ENCODE data around the gene LRR1. TPM values are rescaled to one million over a fixed set of nuclear protein-coding genes. Genes with fewer than 3 reads are reported as not detected.

LRR1 gene
- total and polyA plus RNA-seq, 2 of the 4 experiments (the other 2 are of a cell fraction): 11.6 to 20.8 TPM

GRCh38 chr14:49574038-49574437 lies 24.7 kb upstream of the LRR1 start:
- Histone ChIP-seq H3K4ac (ENCODE audit: low read depth, low read length) (no peak overlapping the region), H3K23ac (ENCODE audit: low read depth, low read length) (no peak overlapping the region), H4K20me1 (ENCODE audit: insufficient read depth, low read length) (0 out of 2 replicates have a peak, but pooled peaks cover 1% of the 10 kb centered on the region), H4K5ac (ENCODE audit: low read depth, low read length) (no peak overlapping the region), H3K18ac (ENCODE audit: low read depth, low read length) (no peak overlapping the region), H3K9ac (ENCODE audit: low read depth, low read length) (no peak overlapping the region), H4K8ac (ENCODE audit: low read depth in 2 of 2, low read length in 2 of 2) (no peak overlapping the region), H3K9me3 (ENCODE audit: control insufficient read depth, insufficient read depth, low read length) (no peaks in the 10 kb centered on the region), H2AK9ac (replicated peaks; ENCODE audit: low read depth, low read length, poor library complexity) (no peak overlapping the region), H3K14ac (replicated peaks; ENCODE audit: low read depth, low read length) (no peak overlapping the region), H3K27me3 (ENCODE audit: control insufficient read depth, insufficient read depth, low read length) (no peaks in the 10 kb centered on the region), H2BK15ac (ENCODE audit: low read depth, low read length) (no peak overlapping the region), H4K91ac (ENCODE audit: insufficient read depth, low read depth, low read length) (no peak overlapping the region), H3K9me1 (ENCODE audit: insufficient read depth, low read length) (no peaks in the 10 kb centered on the region), H2BK5ac (ENCODE audit: low read depth, low read length, poor library complexity, severe bottlenecking) (no peak overlapping the region), H3K4me3 (ENCODE audit: insufficient read depth, low read depth, low read length) (no peak overlapping the region), H3K36me3 (ENCODE audit: control insufficient read depth, insufficient read depth, low read length) (peaks cover 20% of the 10 kb centered on the region), H3K4me2 (ENCODE audit: low read depth, low read length) (no peak overlapping the region), H3K79me1 (ENCODE audit: low read depth in 1 of 2, low read length in 2 of 2) (peaks cover 0 to 11% of the 10 kb centered on the region in 2 experiments; a peak in 3 of 4 replicates), H3K27ac (ENCODE audit: insufficient read depth, low read length) (no peak overlapping the region), H2AK5ac (ENCODE audit: low read depth, low read length) (no peak overlapping the region), H3K56ac (ENCODE audit: extremely low read depth, insufficient read depth, low read length) (no peak overlapping the region), H2BK120ac (ENCODE audit: low read depth, low read length) (no peak overlapping the region), H3K4me1 (ENCODE audit: control insufficient read depth, insufficient read depth, low read length) (no peaks in the 10 kb centered on the region), H2AFZ (replicated peaks; ENCODE audit: low read length, poor library complexity) (no peak overlapping the region), H2BK20ac (ENCODE audit: low read depth, low read length) (no peak overlapping the region)
- in situ Hi-C loops (cut with MboI; ENCODE audit: low sequenced_read_pairs) (no loop called here), intact Hi-C loops (cut with micrococcal nuclease) (no loop called here), dilution Hi-C loops (cut with HindIII; ENCODE audit: low sequenced_read_pairs, unreplicated experiment) (no loop called here)
- TF ChIP-seq CHD1 (IDR thresholded peaks at IDR 0.05; ENCODE audit: low read depth, low read length): no peak
- TF ChIP-seq, protein P1, sequence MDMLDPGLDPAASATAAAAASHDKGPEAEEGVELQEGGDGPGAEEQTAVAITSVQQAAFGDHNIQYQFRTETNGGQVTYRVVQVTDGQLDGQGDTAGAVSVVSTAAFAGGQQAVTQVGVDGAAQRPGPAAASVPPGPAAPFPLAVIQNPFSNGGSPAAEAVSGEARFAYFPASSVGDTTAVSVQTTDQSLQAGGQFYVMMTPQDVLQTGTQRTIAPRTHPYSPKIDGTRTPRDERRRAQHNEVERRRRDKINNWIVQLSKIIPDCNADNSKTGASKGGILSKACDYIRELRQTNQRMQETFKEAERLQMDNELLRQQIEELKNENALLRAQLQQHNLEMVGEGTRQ (IDR thresholded peaks at IDR 0.05; ENCODE audit: low read depth, low read length): no peak
- TF ChIP-seq RFX5 (IDR thresholded peaks at IDR 0.05; ENCODE audit: low read depth, low read length): no peak
- no peak for TF ChIP-seq CEBPB (IDR thresholded peaks at IDR 0.05; ENCODE audit: low read depth, low read length)
- TF ChIP-seq MAZ (IDR thresholded peaks at IDR 0.05; ENCODE audit: borderline replicate concordance, low read depth, low read length): no peak
- TF ChIP-seq RCOR1 (IDR thresholded peaks at IDR 0.05; ENCODE audit: insufficient replicate concordance, low read length): no peak
- no peak for TF ChIP-seq MAFK (IDR thresholded peaks at IDR 0.05; ENCODE audit: low read depth, low read length)
- no peak for TF ChIP-seq POLR2A (IDR thresholded peaks at IDR 0.05; ENCODE audit: low read depth, low read length)
- no peak for TF ChIP-seq BHLHE40 (IDR thresholded peaks at IDR 0.05; ENCODE audit: low read depth, low read length)
- no peak for TF ChIP-seq ELK1 (IDR thresholded peaks at IDR 0.05; ENCODE audit: borderline replicate concordance, low read depth, low read length)
- no peak for TF ChIP-seq SMC3 (IDR thresholded peaks at IDR 0.05; ENCODE audit: low read depth, low read length)
- TF ChIP-seq MXI1 (IDR thresholded peaks at IDR 0.05; ENCODE audit: borderline replicate concordance, low read depth, low read length): no peak
- TF ChIP-seq NFE2L2 (IDR thresholded peaks at IDR 0.05; ENCODE audit: low read depth, low read length): no peak
- no TSS peak for BruUV-seq (replicated peaks)
- DNase-seq (no peak), ATAC-seq (ENCODE audit: low read depth) (no peak)
- WGBS, 2 experiments (ENCODE audit: extremely low coverage in 2 of 2, insufficient read length in 1 of 2): no CpG with 5 or more reads among the region's 5 CpGs
- ChIA-PET CTCF (no interaction called here), POLR2A (ENCODE audit: unreplicated experiment) (no interaction called here)
